Kidney (tissue), 14 donors: ENCODE results near the gene ZNF516. TPM values are rescaled to one million over a fixed set of nuclear protein-coding genes. Genes with fewer than 3 reads are reported as not detected.

Experiments used
- DNase-seq, 5 donors: peaks; one replicate each; pipeline ENCODE4 v3.0.0-alpha.2; 2013 to 2020
- FAIRE-seq: peaks from 2 replicates; lab custom pipeline; 2012; peaks lifted over from hg19 to GRCh38; lab: Jason Lieb, UNC
- H3K27ac ChIP-seq, 2 donors: one replicate each; pipeline ENCODE4 v1.7.0; 2013; ENCODE audit warnings: low read depth in 2 of 2, low read length in 2 of 2, inconsistent platforms in 1 of 2
- H3K27me3 ChIP-seq: one replicate; pipeline ENCODE4 v1.7.1; 2013; ENCODE audit warnings: low read length, inconsistent platforms; ENCODE audit not compliant: control insufficient read depth, insufficient read depth
- H3K36me3 ChIP-seq, 3 donors: one replicate each; pipeline versions ENCODE4 v1.7.0 to v1.7.1; 2013; ENCODE audit warnings: low read length in 3 of 3, control low read depth in 1 of 3, inconsistent platforms in 1 of 3; ENCODE audit not compliant: insufficient read depth in 3 of 3, control insufficient read depth in 2 of 3
- H3K4me1 ChIP-seq, 3 donors: one replicate each; pipeline versions ENCODE4 v1.7.0 to v1.7.1; 2013; ENCODE audit warnings: low read length in 3 of 3, inconsistent platforms in 1 of 3, low read depth in 1 of 3; ENCODE audit not compliant: control insufficient read depth in 2 of 3, insufficient read depth in 2 of 3
- H3K4me3 ChIP-seq, 3 donors: one replicate each; pipeline versions ENCODE4 v1.7.0 to v1.8.1; 2013; ENCODE audit warnings: low read length in 3 of 3, control low read depth in 1 of 3, inconsistent platforms in 1 of 3
- H3K9ac ChIP-seq, 3 donors: one replicate each; pipeline versions ENCODE4 v1.7.0 to v1.7.1; 2013; ENCODE audit warnings: low read length in 3 of 3, control low read depth in 1 of 3, inconsistent platforms in 1 of 3
- H3K9me3 ChIP-seq, 3 donors: one replicate each; pipeline versions ENCODE4 v1.7.0 to v1.7.1; 2013; ENCODE audit warnings: low read length in 3 of 3, control low read depth in 1 of 3, inconsistent platforms in 1 of 3; ENCODE audit not compliant: control insufficient read depth in 2 of 3, insufficient read depth in 1 of 3
- CTCF ChIP-seq: IDR thresholded peaks from 3 replicates; pipeline ENCODE4 v1.5.1; 2012; ENCODE audit warnings: mild to moderate bottlenecking, moderate library complexity, borderline replicate concordance; ENCODE audit not compliant: insufficient read depth; ENCODE audit errors: extremely low read depth
- intact Hi-C: fragments of 100-400 bp; cut with DNase I; formaldehyde crosslinking; loops from one replicate; pipeline ENCODE4 v1.11.1; 2022
- polyA plus RNA-seq: library from polyadenylated mRNA; stranded (reverse); fragments of 350-450 nt; fragmentation: Illumina TruSeq; extraction: RNeasy Lipid Tissue Mini Kit (QIAGEN cat#74804); gene quantifications from one replicate; pipeline ENCODE4 v1.2.3, GENCODE V29; 2014; ENCODE audit warnings: low read depth, low replicate concordance; ENCODE audit not compliant: insufficient read depth
- total RNA-seq: library from RNA; stranded (reverse); fragmentation: NEBNext Ultra II Directional; extraction: Animal tissue kit (Norgen Biotek cat#: 25700); gene quantifications from one replicate; pipeline ENCODE4 v1.2.1, GENCODE V29; 2021
- donor health status: control.
- donor health status: control.
- donor health status: control.
- donor health status: control.
- donor health status: control.
- donor health status: DM: yes; HTN: yes; CAD: no.
- donor health status: Normal renal cell carcinoma (clear cell type).

ZNF516 gene
- total and polyA plus RNA-seq, 2 donors from 2014 or later, result 6.7 to 28.7 TPM

GRCh38 chr18:76363436-76364120 is 131.5 kb downstream of the ZNF516 start:
- Histone ChIP-seq H3K27me3 (no peaks in the 10 kb centered on the region), H3K9me3 (no peaks in the 10 kb centered on the region), H3K27ac (no peak overlapping the region), H3K4me1 (no peaks in the 10 kb centered on the region), H3K9ac (no peak overlapping the region), H3K36me3 (peaks cover 0 to 13% (median 6%) of the 10 kb centered on the region in 3 donors), H3K4me3 (no peak overlapping the region)
- FAIRE-seq, result no peak
- peak in 1 of 5 donors; percentile 20 for DNase-seq
- intact Hi-C loops, result no loop called here
- no peak for TF ChIP-seq CTCF

- Histone ChIP-seq H3K9ac (no peak overlapping the region), H3K9me3 (no peaks in the 10 kb centered on the region), H3K27me3 (no peaks in the 10 kb centered on the region), H3K4me1 (no peaks in the 10 kb centered on the region), H3K36me3 (peaks cover 0 to 15% (median 6%) of the 10 kb centered on the region in 3 donors), H3K4me3 (no peak overlapping the region), H3K27ac (no peak overlapping the region)
- no peak for TF ChIP-seq CTCF
- FAIRE-seq, result no peak
- intact Hi-C loops, result no loop called here
- no peak for DNase-seq
These were observed 132.4 kb downstream of the ZNF516 start for GRCh38 chr18:76362676-76363075.

- H3K9me3 ChIP-seq, result no peaks in the 10 kb centered on the region
- no peak for TF ChIP-seq CTCF
- no peaks in the 10 kb centered on the region for H3K27me3 ChIP-seq
- no peak overlapping the region for H3K27ac ChIP-seq
- H3K9ac ChIP-seq, result no peak overlapping the region
- H3K4me1 ChIP-seq, result no peaks in the 10 kb centered on the region
- peaks cover 3 to 18% (median 13%) of the 10 kb centered on the region in 3 donors for H3K36me3 ChIP-seq
- FAIRE-seq (no peak), DNase-seq (no peak)
- no peak overlapping the region for H3K4me3 ChIP-seq
- intact Hi-C loops, result no loop called here
These were observed 133.8 kb downstream of the ZNF516 start for GRCh38 chr18:76361219-76361618.
